GM23338 (cell line): ENCODE measurements around the gene GRPR.

Source experiments
- EZH2 ChIP-seq: fragments of 200-600 bp; sonication (generic); IDR thresholded peaks from one replicate; pipeline ENCODE4 v1.8.0; 2017; ENCODE audit warnings: antibody characterized with exemption, mild to moderate bottlenecking, low read depth; ENCODE audit not compliant: unreplicated experiment
- TF ChIP-seq, protein P1 (sequence below), 2 experiments: fragments of 200-600 bp in 1 of 2; sonication (generic) in 1 of 2; conservative IDR thresholded peaks; 2 replicates each; pipeline versions ENCODE4 v1.5.1 to v1.6.1; 2016 to 2017; ENCODE audit warnings: antibody characterized with exemption in 2 of 2, low read depth in 2 of 2, mild to moderate bottlenecking in 2 of 2, moderate library complexity in 1 of 2

DNA sequence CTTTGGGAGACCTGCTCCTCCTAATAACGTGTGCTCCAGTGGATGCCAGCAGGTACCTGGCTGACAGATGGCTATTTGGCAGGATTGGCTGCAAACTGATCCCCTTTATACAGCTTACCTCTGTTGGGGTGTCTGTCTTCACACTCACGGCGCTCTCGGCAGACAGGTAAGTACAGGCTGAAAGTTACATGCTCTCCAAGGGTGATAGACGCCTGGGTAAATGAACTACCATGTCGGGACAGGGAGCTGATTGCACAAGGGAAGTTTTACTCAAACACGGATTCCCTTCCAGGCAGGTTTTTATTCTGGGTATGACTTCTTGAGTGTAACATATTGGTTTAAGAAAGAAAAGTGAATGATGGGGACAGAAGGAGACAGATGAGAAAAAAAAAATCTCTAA, 836 bp downstream of the GRPR start:
- no peak for TF ChIP-seq EZH2
- TF ChIP-seq, protein P1, sequence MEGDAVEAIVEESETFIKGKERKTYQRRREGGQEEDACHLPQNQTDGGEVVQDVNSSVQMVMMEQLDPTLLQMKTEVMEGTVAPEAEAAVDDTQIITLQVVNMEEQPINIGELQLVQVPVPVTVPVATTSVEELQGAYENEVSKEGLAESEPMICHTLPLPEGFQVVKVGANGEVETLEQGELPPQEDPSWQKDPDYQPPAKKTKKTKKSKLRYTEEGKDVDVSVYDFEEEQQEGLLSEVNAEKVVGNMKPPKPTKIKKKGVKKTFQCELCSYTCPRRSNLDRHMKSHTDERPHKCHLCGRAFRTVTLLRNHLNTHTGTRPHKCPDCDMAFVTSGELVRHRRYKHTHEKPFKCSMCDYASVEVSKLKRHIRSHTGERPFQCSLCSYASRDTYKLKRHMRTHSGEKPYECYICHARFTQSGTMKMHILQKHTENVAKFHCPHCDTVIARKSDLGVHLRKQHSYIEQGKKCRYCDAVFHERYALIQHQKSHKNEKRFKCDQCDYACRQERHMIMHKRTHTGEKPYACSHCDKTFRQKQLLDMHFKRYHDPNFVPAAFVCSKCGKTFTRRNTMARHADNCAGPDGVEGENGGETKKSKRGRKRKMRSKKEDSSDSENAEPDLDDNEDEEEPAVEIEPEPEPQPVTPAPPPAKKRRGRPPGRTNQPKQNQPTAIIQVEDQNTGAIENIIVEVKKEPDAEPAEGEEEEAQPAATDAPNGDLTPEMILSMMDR (conservative IDR thresholded peaks at IDR 0.05; ENCODE audit: low read depth in 2 of 2), result no peak
